ENCODE data around the gene COBLL1.

Gene COBLL1

GRCh38 chr2:164677271-164677670 lies 164.4 kb downstream of the COBLL1 start:
- no peak for DNase-seq (ENCODE audit: low spot score)

- no peak for DNase-seq (ENCODE audit: low spot score)
Observed at GRCh38 chr2:164675687-164676086, 165.9 kb downstream of the COBLL1 start.

GRCh38 chr2:164675027-164675426 lies 166.6 kb downstream of the COBLL1 start:
- no peak for DNase-seq (ENCODE audit: low spot score)

- no peak for DNase-seq (ENCODE audit: low spot score)
Observed at GRCh38 chr2:164671664-164672396, 169.8 kb downstream of the COBLL1 start.

- DNase-seq (ENCODE audit: low spot score) = no peak
Observed at GRCh38 chr2:164669291-164669690, 172.3 kb downstream of the COBLL1 start.

GRCh38 chr2:164667566-164667965 lies 174.1 kb downstream of the COBLL1 start:
- no peak for DNase-seq (ENCODE audit: low spot score)

GRCh38 chr2:164664070-164664469 lies 177.6 kb downstream of the COBLL1 start:
- DNase-seq (ENCODE audit: low spot score) = no peak

- DNase-seq (ENCODE audit: low spot score) = no peak
Observed at GRCh38 chr2:164662868-164663631, 178.6 kb downstream of the COBLL1 start.

GRCh38 chr2:164662066-164662465 lies 179.6 kb downstream of the COBLL1 start:
- no peak for DNase-seq (ENCODE audit: low spot score)

- no peak for DNase-seq (ENCODE audit: low spot score)
Observed at GRCh38 chr2:164661349-164661748, 180.3 kb downstream of the COBLL1 start.

- no peak for DNase-seq (ENCODE audit: low spot score)
Observed at GRCh38 chr2:164657129-164657528, 184.5 kb downstream of the COBLL1 start.

GRCh38 chr2:164655750-164656149 lies 185.9 kb downstream of the COBLL1 start:
- DNase-seq (ENCODE audit: low spot score) = no peak

GRCh38 chr2:164655336-164655735 lies 186.3 kb downstream of the COBLL1 start:
- no peak for DNase-seq (ENCODE audit: low spot score)

- no peak for DNase-seq (ENCODE audit: low spot score)
Observed at GRCh38 chr2:164651361-164651760, 190.3 kb downstream of the COBLL1 start.

- no peak for DNase-seq (ENCODE audit: low spot score)
Observed at GRCh38 chr2:164644036-164644700, 197.5 kb downstream of the COBLL1 start.

GRCh38 chr2:164642946-164643555 lies 198.6 kb downstream of the COBLL1 start:
- no peak for DNase-seq (ENCODE audit: low spot score)

- DNase-seq (ENCODE audit: low spot score) = no peak
Observed at GRCh38 chr2:164642268-164642667, 199.4 kb downstream of the COBLL1 start.
